HG02571 (cell line): Measurements from ENCODE around the gene DBT.
A peak's percentile ranks its signal among the peaks of the same experiment; 100 is the strongest.
"Not testable (repeated sequence)": the region's sequence is repeated elsewhere in the genome, so short reads cannot be mapped to it uniquely, and the experiment has no call there.

Source experiments
- ATAC-seq: cut with Tn5 transposase; IDR thresholded peaks from one replicate; pipeline ENCODE4 v1.9.1; 2021; ENCODE audit warnings: mild to moderate bottlenecking, moderate library complexity; ENCODE audit not compliant: unreplicated experiment

Gene DBT

DNA sequence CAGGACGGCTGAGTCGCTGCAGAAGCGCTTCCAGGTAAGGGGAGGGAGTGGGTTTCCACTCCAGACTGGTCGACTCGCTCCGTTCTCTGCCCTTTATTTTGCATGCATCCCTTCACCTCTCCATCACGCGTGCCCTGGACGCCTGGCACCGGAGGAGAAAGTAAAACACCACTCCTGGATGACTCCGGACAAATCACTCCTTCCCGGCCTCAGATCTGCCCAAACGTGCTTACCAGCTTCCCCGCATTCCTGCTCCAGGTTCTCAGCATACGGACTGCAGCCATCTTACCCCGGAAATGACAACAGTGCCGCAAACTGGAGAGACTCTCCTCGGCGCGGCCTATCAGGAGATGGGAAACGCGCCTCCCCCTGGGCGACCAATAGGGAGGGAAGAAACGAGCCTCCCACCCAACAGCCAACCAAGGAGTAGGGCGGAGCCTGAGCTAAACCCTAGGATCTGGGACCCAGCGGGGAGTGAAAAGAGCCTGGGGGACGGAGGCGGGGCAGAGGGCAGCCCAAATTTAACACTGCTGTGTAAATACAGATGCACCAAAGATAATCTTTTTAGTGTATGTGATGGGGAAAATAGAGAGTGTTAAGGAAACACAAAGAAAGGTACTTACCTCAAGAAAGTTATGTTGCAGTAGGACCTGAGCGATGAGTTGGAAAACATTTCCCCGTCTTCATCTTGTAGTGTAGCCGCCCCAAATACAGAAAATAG is at the start of gene DBT:
DBT (minus strand) TSS at position 298 of the 721 bp plus-strand sequence; CDS start at position 284, 14 bp downstream.
- peak; percentile 100 for ATAC-seq

DNA sequence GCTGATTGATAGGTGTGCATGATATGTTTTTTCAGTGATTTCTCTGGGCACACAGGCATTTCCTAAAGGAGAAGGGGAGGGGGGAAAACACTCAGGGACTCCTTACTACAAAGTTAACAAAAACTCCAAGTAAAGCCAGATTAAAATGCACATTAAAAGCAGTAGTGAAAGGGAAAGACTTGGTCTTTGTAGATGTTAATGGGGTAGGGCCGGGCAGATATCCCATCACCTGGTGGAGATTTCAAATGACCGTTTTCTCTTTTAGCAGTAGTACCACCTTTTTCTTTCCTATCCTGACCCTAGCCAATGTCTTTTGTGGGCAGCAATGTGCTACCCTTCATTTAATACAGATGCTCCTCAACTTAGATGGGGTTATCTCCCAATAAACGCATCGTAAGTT is 48.9 kb upstream of the DBT start:
- no peak for ATAC-seq

DNA sequence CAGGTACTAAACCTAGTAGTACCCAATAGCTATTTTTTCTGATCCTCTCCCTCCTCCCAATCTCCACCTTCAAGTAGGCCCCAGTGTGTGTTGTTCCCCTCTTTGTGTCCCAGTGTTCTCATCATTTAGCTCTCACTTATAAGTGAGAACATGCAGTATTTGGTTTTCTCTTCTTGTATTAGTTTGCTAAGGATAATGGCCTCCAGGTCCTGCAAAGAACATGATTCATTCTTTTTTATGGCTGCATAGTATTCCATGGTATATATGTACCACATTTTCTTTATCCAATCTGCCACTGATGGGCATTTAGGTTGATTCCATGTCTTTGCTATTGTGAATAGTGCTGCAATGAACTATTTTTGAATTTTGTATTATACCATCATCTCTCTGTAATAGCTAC is 47.4 kb upstream of the DBT start:
- not testable (repeated sequence) for ATAC-seq

DNA sequence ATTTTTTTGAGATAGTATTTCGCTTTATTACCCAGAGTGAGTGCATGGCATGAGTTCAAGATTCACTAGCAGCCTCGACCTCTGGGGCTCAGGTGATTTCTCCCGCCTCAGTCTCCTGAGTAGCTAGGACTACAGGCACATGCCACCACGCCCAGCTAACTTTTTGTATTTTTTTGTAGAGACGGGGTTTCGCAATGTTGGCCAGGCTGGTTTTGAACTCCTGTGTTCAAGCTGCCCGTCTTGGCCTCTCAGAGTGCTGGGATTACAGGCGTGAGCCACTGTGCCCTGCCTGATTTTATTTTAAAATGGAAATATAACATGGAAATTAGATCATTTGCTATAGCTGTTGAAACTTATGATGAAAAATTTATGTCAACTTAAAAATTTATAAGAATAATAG is 46.5 kb upstream of the DBT start:
- ATAC-seq = no peak

DNA sequence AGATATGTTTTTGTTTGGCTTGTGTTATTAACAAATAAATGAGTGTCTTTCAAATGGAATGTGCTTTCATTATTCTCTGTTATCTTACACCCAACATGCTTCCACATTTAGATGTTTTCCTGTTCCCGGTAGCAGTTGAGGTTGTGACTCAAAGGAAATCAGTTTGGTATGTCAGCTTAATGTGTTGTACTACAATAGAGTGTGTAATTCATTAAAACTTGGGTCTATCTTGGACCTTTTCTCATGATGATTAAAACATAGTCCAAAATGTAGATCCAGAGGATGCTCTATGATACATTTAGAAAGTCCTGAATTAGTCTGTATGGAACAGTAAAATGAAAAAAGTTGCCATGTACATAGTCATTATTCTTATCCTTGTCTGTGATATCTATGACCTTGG is 43.1 kb upstream of the DBT start:
- ATAC-seq = no peak

DNA sequence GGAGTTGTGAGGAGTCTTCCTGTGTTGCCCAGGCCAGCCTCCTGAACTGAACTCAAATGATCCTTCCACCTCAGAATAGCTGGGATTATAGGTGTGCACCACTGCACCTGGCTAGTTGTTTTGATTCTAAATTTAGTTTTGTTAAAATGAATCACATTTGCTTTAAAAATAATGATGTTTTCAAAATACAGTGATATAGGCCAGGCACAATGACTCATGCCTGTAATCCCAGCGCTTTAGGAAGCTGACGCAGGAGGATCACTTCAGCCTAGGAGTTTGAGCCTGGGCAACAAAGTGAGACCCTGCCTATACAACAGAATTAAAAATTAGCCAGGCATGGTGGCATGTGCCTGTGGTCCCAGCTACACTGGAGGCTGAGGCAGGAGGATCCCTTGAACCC is 40.7 kb upstream of the DBT start:
- no peak for ATAC-seq

DNA sequence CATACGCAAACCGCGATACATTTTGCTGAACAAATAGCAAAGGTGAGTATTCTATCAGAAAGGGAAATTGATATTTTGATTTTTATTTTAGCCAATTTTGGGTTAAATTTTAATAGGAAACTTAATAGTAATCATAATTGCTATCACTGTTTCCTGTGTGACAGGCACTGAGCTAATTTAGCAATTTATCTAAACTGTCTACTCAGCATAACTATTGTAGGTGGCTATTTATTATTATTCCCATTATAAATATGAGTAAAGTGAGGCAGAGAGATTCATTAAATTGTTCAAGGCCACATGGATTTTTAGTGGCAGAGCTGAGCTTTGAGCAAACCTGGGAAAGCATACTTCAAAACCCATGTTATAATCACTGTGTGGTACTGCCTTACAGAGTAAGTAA is 37.5 kb upstream of the DBT start:
- ATAC-seq = no peak

DNA sequence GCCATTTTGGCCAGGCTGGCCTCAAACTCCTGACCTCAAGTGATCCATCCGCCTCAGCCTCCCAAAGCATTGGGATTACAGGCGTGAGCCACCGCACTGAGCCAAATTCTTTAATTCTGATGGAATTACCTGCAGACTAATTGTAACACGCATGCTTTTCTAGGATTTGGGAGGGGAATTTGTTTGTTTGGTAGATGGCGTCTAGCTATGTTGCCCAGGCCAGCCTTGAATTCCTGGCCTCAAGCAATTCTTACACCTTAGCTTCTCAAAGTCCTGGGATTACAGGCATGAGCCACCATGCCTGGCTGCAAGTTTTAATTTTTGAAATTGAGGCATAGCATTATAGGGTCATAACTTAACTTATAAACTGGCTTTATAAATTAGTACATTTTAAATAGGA is 35.0 kb upstream of the DBT start:
- no peak for ATAC-seq

DNA sequence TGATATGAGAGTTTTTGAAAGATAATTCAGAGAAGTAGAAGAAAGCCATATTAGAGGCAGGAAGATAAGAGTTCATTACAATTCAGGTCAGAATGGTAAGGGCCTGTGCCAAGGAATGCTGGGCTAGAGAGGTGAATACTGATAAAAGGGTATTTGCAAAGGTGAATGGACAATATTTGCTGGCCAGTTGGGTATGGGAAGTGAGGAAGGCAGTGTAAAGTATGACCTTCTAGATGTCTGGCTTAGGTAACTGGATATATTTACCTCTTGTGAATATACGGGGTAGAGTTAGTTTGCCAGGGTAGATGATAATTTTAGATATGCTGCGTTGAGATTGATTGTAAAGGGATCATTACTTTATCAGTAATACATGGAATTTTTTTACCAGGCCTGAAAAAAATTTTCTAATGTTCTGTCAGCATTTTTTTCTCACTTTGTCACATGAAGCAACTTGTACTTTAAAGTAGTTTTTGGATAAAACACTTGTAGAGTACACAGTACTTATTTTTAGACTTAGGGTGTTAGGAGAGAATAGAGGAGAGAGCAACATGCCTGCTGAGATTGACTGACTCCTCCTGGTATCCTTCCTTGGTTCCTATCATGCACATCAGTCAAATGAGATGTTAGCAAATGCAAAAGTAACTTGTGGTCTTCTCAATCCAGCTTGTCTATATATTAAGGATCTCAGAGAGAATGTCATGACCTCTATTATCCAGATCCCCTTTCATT is 30.5 kb upstream of the DBT start:
- ATAC-seq = no peak

DNA sequence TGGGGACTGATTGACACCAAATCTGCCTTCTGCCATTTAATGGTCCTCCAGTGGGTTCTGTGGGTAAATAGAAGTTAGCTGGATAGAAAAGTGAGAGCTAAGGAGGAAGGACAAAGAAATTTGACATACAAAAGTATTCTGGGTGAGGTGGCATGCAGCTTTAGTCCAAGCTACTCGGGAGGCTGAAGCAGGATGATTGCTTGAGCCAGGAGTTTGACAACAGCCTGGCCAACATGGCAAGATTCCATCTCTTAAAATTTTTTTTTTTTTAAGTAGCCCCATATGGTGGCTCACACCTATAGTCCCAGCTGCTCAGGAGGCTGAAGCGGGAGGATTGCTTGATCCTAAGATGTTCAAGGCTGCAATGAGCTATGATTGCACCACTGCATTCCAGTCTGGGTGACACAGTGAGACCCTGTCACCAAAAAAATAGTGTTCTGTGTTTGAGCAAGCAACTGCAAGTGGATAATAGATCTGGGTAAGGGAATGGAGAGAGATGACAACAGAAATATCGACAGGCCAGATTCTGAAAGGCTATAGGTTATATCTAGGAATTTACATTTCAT is 29.8 kb upstream of the DBT start:
- ATAC-seq = no peak

DNA sequence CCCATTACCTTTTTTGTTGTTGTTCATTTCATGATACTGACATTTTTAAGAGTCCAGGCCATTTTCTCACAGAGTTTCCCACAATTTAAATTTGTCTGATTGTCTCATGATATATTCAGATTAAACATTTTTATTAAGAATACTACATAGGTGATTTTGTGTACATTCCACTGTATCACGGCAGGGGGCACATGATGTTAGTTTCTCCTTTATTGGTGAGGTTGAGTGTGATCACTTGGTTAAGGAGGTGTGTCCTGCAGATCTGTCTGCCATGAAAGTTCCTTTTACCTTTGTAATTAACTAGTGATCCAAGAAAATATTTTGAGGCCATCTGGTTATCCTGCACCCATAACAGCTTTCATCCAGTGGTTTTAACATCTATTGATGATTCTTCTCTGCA is 28.2 kb upstream of the DBT start:
- no peak for ATAC-seq

DNA sequence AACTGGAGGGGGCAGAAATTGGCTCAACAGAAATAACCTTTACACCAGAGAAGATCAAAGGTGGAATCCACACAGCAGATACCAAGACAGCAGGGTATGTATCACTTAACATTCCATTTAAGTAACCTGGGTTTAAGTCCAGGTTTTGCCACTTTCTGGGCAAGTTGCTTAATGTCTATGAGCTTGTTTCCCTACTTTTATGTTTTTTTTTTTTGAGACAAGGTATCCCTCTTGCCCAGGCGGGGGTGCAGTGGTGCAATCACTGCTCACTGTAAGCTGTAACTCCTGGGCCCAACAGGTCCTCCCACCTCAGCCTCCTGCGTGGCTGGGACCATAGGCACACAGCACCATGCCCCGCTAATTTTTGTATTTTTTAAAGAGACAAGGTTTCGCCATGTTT is 18.6 kb upstream of the DBT start:
- ATAC-seq = no peak

DNA sequence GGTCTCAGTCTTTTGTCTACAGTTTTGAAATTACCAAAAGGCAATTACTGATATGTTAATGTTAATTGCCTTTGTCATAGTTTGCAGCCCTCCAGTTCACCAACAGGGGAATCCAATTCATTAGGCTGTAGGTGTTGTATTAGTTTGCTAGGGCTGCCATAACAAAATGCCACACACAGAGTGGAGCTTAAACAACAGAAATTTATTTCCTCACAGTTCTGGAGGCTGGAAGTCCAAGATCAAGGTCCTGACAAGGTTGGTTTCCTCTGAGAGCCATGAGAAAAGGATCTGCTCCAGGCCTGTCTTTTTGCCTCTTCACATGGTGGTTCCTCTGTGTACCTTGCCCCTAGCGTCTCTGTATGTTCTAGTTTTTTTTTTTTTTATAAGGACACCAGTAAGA is 17.6 kb upstream of the DBT start:
- no peak for ATAC-seq

DNA sequence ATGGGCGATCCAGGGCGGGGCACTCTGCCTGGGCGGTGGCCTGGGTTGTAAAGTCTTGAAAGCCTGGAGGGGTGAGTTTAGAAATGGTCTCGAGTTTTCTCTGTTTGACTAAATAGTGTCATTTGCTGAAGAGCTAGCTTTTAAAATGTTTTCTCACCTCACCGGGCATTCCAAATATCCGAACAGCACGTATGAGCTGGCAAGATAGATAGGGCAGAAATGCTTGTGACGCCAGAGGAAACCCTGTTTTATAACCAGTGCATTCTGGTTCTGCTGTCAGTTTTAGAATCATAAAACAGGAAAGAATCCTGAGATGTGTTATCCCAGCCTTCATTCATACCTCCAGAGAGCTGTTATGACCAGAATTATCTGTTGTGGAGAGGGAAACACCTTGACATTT is 17.1 kb upstream of the DBT start:
- ATAC-seq = peak; percentile 35

DNA sequence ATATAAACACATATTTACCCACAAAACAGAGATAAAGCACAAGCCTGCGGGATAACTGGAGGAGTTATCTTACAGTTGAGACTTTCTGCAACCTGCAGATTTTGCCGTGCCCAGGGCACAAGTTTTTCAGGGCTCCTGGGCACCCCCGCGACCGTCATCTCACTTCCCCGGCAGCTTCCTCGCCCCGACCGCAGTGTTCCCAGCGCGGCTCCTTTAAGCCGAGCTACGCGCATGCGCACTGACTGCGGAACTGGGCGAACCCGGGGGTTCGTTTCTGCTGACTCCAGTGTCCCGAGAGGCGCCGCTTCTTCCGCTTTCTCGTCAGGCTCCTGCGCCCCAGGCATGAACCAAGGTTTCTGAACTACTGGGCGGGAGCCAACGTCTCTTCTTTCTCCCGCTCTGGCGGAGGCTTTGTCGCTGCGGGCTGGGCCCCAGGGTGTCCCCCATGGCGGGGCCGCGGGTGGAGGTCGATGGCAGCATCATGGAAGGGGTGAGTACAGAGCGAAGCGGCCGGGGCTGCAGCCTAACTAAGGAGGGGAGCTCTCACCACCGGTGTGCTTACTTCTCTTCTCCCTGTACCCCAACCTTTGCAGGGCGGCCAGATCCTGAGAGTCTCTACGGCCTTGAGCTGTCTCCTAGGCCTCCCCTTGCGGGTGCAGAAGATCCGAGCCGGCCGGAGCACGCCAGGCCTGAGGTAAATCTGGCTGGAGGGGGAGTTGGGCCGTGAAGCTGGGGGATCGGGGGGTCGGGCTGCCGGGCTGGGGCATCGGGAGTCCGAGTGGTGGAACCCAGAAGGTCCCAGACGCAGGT is 16.5 kb upstream of the DBT start, which contains the start of gene RTCA:
RTCA (plus strand) TSS at position 286 of the 810 bp plus-strand sequence; CDS start at position 446, 160 bp downstream.
- peak; percentile 96 for ATAC-seq

DNA sequence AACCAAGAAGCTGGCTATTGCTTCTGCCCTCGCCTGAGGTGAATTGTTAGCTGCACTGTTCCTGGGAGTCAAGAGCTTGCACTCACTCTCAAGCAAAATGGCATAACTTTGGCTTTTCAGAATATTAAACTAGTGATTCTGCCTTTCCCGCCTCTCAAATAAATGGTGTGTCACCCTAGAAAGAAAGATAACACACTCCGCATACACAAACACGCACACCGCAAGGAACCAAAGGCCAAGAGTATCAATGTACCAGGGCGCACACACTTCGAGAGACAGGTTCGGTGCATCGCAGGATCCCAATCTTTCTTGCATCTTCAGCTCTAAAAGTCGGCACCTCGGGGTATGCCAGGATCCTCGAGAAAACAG is 15.9 kb upstream of the DBT start:
- peak; percentile 15 for ATAC-seq

DNA sequence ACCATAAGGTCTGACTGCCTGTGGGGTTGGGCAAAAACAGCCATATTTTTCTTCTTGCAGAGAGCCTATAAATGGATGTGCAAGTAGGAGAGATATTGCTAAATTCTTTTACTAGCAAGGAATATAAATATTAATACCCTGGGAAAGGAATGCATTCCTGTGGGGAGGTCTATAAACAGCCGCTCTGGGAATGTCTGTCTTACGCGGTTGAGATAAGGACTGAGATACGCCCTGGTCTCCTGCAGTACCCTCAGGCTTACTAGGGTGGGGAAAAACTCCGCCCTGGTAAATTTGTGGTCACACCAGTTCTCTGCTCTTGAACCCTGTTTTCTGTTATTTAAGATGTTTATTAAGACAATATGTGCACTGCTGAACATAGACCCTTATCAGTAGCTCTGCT is 14.4 kb upstream of the DBT start:
- not testable (repeated sequence) for ATAC-seq

DNA sequence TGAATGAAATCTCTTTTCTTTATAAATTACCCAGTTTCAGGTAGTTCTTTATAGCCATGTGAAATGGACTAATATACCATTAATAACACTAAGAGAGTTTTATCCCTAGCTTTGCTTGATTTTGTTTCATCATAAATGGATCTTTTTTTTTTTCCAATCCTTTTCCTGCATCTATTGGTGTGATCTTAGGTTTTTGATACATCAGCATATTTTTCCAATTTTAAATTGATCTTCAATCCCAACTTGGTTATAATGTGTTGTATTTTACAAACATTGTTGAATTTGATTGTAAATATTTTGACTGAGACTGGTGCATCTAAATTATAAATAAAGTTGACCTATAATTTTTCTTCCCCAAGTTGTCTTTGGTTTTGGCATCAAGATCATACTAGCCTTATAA is 12.1 kb upstream of the DBT start:
- ATAC-seq = no peak

DNA sequence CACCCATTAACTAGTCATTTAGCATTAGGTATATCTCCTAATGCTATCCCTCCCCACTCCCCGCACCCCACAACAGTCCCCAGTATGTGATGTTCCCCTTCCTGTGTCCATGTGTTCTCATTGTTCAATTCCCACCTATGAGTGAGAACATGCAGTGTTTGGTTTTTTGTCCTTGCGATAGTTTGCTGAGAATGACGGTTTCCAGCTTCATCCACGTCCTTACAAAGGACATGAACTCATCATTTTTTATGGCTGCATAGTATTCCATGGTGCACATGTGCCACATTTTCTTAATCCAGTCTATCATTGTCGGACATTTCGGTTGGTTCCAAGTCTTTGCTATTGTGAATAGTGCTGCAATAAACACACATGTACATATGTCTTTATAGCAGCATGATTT is 8.8 kb upstream of the DBT start:
- not testable (repeated sequence) for ATAC-seq

DNA sequence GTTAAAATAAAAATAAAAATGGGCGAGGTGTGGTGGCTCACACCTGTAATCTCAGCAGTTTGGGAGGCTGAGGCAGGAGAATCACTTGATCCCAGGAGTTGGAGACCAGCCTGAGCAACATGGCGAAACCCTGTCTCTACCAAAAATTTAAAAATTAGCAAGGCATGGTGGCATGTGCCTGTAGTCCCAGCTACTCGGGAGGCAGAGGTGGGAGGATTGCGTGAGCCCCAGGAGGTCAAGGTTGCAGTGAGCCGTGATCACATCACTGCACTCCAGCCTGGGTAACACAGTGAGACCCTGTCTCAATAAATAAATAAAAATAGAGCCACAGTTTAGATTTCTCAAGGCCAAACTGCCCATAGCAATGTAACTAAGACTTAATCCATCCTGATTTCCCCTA is 6.6 kb upstream of the DBT start:
- ATAC-seq = not testable (repeated sequence)

DNA sequence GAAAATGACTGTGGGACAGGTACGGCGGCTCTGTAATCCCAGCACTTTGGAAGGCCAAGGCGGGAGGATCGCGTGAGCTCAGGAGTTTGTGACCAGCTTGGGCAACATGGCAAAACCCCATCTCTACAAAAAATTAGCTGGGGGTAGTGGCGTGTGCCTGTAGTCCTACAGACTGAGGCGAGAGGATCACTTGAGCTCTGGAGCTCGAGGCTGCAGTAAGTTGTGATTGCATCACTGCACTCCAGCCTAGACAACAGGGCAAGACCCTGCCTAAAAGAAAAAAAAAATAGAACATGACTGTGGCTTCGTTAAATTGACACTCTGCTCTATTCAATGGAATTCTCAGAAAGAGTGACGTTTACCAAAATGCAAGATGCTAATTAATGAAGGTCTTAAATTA is 3.9 kb upstream of the DBT start:
- ATAC-seq = no peak
